HepG2 (cell line): ENCODE results near the gene SNRPD3. TPM values are rescaled to one million over a fixed set of nuclear protein-coding genes. Genes with fewer than 3 reads are reported as not detected.
A peak's percentile ranks its signal among the peaks of the same experiment; 100 is the strongest.

Experiments
- BHLHE40 ChIP-seq: IDR thresholded peaks from 2 replicates; pipeline ENCODE4 v1.6.1; 2011; ENCODE audit warnings: low read length, improper control_type of control experiment
- CHD4 ChIP-seq: fragments of 200-600 bp; sonication (generic); IDR thresholded peaks from 2 replicates; pipeline ENCODE4 v1.7.0; 2017; ENCODE audit warnings: mild to moderate bottlenecking, low read length, borderline replicate concordance
- FOXC1 ChIP-seq: sonication (generic); formaldehyde crosslinking; IDR thresholded peaks from 2 replicates; pipeline ENCODE4 v1.8.0; 2022; ENCODE audit warnings: mild to moderate bottlenecking, missing genetic modification reagents, borderline replicate concordance
- GATA4 ChIP-seq: sonication (generic); IDR thresholded peaks from 2 replicates; pipeline ENCODE4 v1.6.1; 2016; ENCODE audit warnings: antibody characterized with exemption, low read depth, borderline replicate concordance
- GATAD1 ChIP-seq: IDR thresholded peaks from 2 replicates; pipeline ENCODE4 v1.6.1; 2016; ENCODE audit warnings: missing genetic modification reagents, missing compliant biosample characterization
- HDAC2 ChIP-seq: sonication (generic); formaldehyde crosslinking; IDR thresholded peaks from 2 replicates; pipeline ENCODE4 v1.4.0; 2020; ENCODE audit warnings: missing genetic modification reagents
- HIVEP1 ChIP-seq: sonication (generic); formaldehyde crosslinking; IDR thresholded peaks from 2 replicates; pipeline ENCODE4 v1.4.0; 2020; ENCODE audit warnings: mild to moderate bottlenecking, missing genetic modification reagents
- MXD1 ChIP-seq: sonication (generic); formaldehyde crosslinking; IDR thresholded peaks from 2 replicates; pipeline ENCODE4 v1.4.0; 2020; ENCODE audit warnings: mild to moderate bottlenecking, missing genetic modification reagents
- NBN ChIP-seq: fragments of 450-650 bp; conservative IDR thresholded peaks from 2 replicates; pipeline ENCODE4 v1.6.1; 2017
- PAX8 ChIP-seq: sonication (generic); formaldehyde crosslinking; IDR thresholded peaks from 2 replicates; pipeline ENCODE4 v1.8.0; 2022; ENCODE audit warnings: mild to moderate bottlenecking, missing genetic modification reagents, borderline replicate concordance
- SMARCE1 ChIP-seq: fragments of 450-650 bp; IDR thresholded peaks from 2 replicates; pipeline ENCODE4 v1.6.1; 2017; ENCODE audit warnings: borderline replicate concordance
- SNAI1 ChIP-seq: sonication (generic); formaldehyde crosslinking; IDR thresholded peaks from 2 replicates; pipeline ENCODE4 v1.5.0; 2020; ENCODE audit warnings: mild to moderate bottlenecking, missing genetic modification reagents, borderline replicate concordance
- TERF1 ChIP-seq: sonication (generic); formaldehyde crosslinking; IDR thresholded peaks from 2 replicates; pipeline ENCODE4 v1.8.0; 2022; ENCODE audit warnings: mild to moderate bottlenecking, missing genetic modification reagents, moderate library complexity
- THAP8 ChIP-seq: sonication (generic); formaldehyde crosslinking; IDR thresholded peaks from 2 replicates; pipeline ENCODE4 v1.5.1; 2020; ENCODE audit warnings: missing genetic modification reagents, mild to moderate bottlenecking, borderline replicate concordance
- ZBTB38 ChIP-seq: sonication (generic); formaldehyde crosslinking; IDR thresholded peaks from 2 replicates; pipeline ENCODE4 v1.5.1; 2020; ENCODE audit warnings: mild to moderate bottlenecking, missing genetic modification reagents
- ZMYM4 ChIP-seq: sonication (generic); formaldehyde crosslinking; IDR thresholded peaks from 2 replicates; pipeline ENCODE4 v1.8.1; 2023; ENCODE audit warnings: mild to moderate bottlenecking, missing genetic modification reagents
- ZNF232 ChIP-seq: sonication (generic); formaldehyde crosslinking; IDR thresholded peaks from 2 replicates; pipeline ENCODE4 v1.4.0; 2020; ENCODE audit warnings: missing genetic modification reagents, borderline replicate concordance
- ZNF292 ChIP-seq: sonication (generic); formaldehyde crosslinking; IDR thresholded peaks from 2 replicates; pipeline ENCODE4 v1.8.1; 2022; ENCODE audit warnings: mild to moderate bottlenecking, low read depth, missing genetic modification reagents, borderline replicate concordance
- ZNF44 ChIP-seq: sonication (generic); formaldehyde crosslinking; IDR thresholded peaks from 2 replicates; pipeline ENCODE4 v1.5.1; 2020; ENCODE audit warnings: mild to moderate bottlenecking, missing genetic modification reagents
- ZNF501 ChIP-seq: sonication (generic); formaldehyde crosslinking; IDR thresholded peaks from 2 replicates; pipeline ENCODE4 v1.5.1; 2020; ENCODE audit warnings: mild to moderate bottlenecking, moderate library complexity, missing genetic modification reagents
- ZNF746 ChIP-seq: sonication (generic); formaldehyde crosslinking; IDR thresholded peaks from 2 replicates; pipeline ENCODE4 v1.8.0; 2022; ENCODE audit warnings: mild to moderate bottlenecking, missing genetic modification reagents
- ZNF784 ChIP-seq: sonication (generic); formaldehyde crosslinking; IDR thresholded peaks from 2 replicates; pipeline ENCODE4 v1.5.1; 2020; ENCODE audit warnings: missing genetic modification reagents, mild to moderate bottlenecking, borderline replicate concordance
- ZSCAN29 ChIP-seq: sonication (generic); formaldehyde crosslinking; conservative IDR thresholded peaks from 2 replicates; pipeline ENCODE4 v1.4.0; 2020; ENCODE audit warnings: mild to moderate bottlenecking, missing genetic modification reagents
- polyA plus RNA-seq, 8 experiments: library from polyadenylated mRNA; depleted of rRNA in 3 of 8; stranded (reverse) in 7 of 8; unstranded in 1 of 8; fragments of >200 nt; fragmentation: Illumina TruSeq in 4 of 8; extraction: Trizol in 4 of 8; gene quantifications; 2 replicates each; pipeline versions ENCODE4 v1.2.1 to v1.2.3, GENCODE V29; 2011 to 2016; ENCODE audit warnings: low read depth in 4 of 8, missing spikeins in 1 of 8, mixed read lengths in 1 of 8; ENCODE audit not compliant: insufficient read depth in 1 of 8
- total RNA-seq, 5 experiments: library from RNA; depleted of rRNA; stranded (reverse); fragments of >200 nt; fragmentation: Illumina TruSeq; extraction: Trizol; gene quantifications; 2 replicates each; pipeline ENCODE4 v1.2.3, GENCODE V29; 2016; ENCODE audit warnings: low read depth in 1 of 5
- TF ChIP-seq, protein P1 (sequence below): sonication (generic); formaldehyde crosslinking; IDR thresholded peaks from 2 replicates; pipeline ENCODE4 v1.4.0; 2020; ENCODE audit warnings: missing genetic modification reagents, borderline replicate concordance

Gene SNRPD3
- total and polyA plus RNA-seq, 2 of the 13 experiments (the other 11 are each of a cell fraction or from before 2014, with no cell fraction given) = 110 to 209 TPM

DNA sequence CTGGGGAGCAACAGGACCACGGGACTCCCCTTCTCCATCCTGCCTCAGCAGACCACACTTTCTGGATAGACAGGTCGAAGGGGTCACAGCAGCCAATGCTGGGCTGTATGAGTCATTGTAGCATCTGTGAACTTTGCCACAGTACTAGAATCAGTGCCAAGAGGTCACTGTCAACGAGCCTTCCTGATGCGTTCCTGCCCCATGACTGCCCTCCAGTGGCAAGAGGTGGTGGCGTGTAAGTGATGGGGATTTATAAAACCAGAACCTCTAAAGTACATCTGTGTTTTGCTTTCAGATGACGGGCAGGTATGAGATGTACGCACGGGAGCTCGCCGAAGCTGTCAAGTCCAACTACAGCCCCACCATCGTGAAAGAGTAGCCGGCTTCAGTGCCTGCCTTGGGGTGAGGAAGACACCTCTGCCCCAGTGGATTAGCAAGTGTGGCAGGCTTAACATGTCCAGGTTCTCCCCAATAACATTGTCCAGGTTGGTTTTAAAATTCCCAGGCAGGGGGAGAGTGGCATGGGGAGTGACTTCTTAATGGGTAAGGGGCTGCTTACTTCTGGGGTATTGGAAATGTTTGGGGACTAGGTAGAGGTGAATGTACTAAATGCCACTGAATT, 30.3 kb upstream of the SNRPD3 start (continued):
- TF ChIP-seq ZNF501 (CRISPR knock-in tag) (0 out of 2 replicates have a peak, but pooled peaks have one; percentile 29), ZNF232 (CRISPR knock-in tag) (no peak), HIVEP1 (CRISPR knock-in tag) (no peak), THAP8 (CRISPR knock-in tag) (no peak), CHD4 (no peak), HDAC2 (CRISPR knock-in tag) (peak; percentile 94), GATA4 (no peak), ZMYM4 (CRISPR knock-in tag) (peak; percentile 77), NBN (no peak), SNAI1 (CRISPR knock-in tag) (no peak), ZSCAN29 (CRISPR knock-in tag) (no peak), ZNF784 (CRISPR knock-in tag) (no peak), MXD1 (CRISPR knock-in tag) (no peak), BHLHE40 (no peak), GATAD1 (CRISPR knock-in tag) (peak; percentile 50; the same call in 1 of the 2 replicates), ZNF746 (CRISPR knock-in tag) (no peak), ZNF44 (CRISPR knock-in tag) (no peak), ZNF292 (peak; percentile 55; the same call in 1 of the 2 replicates), PAX8 (no peak), FOXC1 (no peak), ZBTB38 (CRISPR knock-in tag) (no peak), SMARCE1 (no peak), TERF1 (CRISPR knock-in tag) (no peak)
- TF ChIP-seq, protein P1, sequence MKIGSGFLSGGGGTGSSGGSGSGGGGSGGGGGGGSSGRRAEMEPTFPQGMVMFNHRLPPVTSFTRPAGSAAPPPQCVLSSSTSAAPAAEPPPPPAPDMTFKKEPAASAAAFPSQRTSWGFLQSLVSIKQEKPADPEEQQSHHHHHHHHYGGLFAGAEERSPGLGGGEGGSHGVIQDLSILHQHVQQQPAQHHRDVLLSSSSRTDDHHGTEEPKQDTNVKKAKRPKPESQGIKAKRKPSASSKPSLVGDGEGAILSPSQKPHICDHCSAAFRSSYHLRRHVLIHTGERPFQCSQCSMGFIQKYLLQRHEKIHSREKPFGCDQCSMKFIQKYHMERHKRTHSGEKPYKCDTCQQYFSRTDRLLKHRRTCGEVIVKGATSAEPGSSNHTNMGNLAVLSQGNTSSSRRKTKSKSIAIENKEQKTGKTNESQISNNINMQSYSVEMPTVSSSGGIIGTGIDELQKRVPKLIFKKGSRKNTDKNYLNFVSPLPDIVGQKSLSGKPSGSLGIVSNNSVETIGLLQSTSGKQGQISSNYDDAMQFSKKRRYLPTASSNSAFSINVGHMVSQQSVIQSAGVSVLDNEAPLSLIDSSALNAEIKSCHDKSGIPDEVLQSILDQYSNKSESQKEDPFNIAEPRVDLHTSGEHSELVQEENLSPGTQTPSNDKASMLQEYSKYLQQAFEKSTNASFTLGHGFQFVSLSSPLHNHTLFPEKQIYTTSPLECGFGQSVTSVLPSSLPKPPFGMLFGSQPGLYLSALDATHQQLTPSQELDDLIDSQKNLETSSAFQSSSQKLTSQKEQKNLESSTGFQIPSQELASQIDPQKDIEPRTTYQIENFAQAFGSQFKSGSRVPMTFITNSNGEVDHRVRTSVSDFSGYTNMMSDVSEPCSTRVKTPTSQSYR (CRISPR knock-in tag) = peak; percentile 40; the same call in 1 of the 2 replicates
